Stomach (tissue), 4 donors: Measurements from ENCODE around the gene DISC1.

Experiments used
- CTCF ChIP-seq, 7 experiments: fragments of 450-650 bp in 4 of 7; fragments of 200-600 bp in 3 of 7; sonication (generic) in 3 of 7; IDR thresholded peaks; one replicate each; pipeline ENCODE4 v1.5.1; 2016 to 2019; ENCODE audit warnings: antibody characterized with exemption in 7 of 7, control low read depth in 2 of 7, mild to moderate bottlenecking in 1 of 7
- EP300 ChIP-seq: sonication (generic); formaldehyde crosslinking; IDR thresholded peaks from one replicate; pipeline ENCODE4 v1.6.1; 2017; ENCODE audit warnings: antibody characterized with exemption
- POLR2A ChIP-seq, 4 donors: fragments of 450-650 bp; IDR thresholded peaks; one replicate each; pipeline ENCODE4 v1.6.1; 2016; ENCODE audit warnings: antibody characterized with exemption in 4 of 4, control low read depth in 2 of 4, mild to moderate bottlenecking in 1 of 4, moderate library complexity in 1 of 4

- TF ChIP-seq POLR2A (IDR thresholded peaks at IDR 0.05) (no peak), CTCF (IDR thresholded peaks at IDR 0.05) (no peak), EP300 (no peak)
Measured at GRCh38 chr1:231957359-231957758, 330.8 kb downstream of the DISC1 start.
